Stromal cell of bone marrow (primary cell): ENCODE results near the gene C19orf12.

Experiments used
- DNase-seq: peaks from one replicate; pipeline ENCODE4 v3.0.0-alpha.2; 2012; ENCODE audit warnings: low read depth

C19orf12 gene

GRCh38 chr19:29662604-29663404, 52.3 kb downstream of the C19orf12 start:
- peak; percentile 96 for DNase-seq

- DNase-seq, result no peak
These were observed 52.8 kb downstream of the C19orf12 start for GRCh38 chr19:29662278-29662603.

GRCh38 chr19:29660835-29661234, 54.2 kb downstream of the C19orf12 start:
- DNase-seq, result no peak

- peak; percentile 53 for DNase-seq
These were observed 56.7 kb downstream of the C19orf12 start for GRCh38 chr19:29658221-29658991.

- DNase-seq, result no peak
These were observed 59.3 kb downstream of the C19orf12 start for GRCh38 chr19:29655648-29656335.

GRCh38 chr19:29653398-29653797, 61.7 kb downstream of the C19orf12 start:
- no peak for DNase-seq

- DNase-seq, result no peak
These were observed 63.3 kb downstream of the C19orf12 start for GRCh38 chr19:29651622-29652394.

- DNase-seq, result no peak
These were observed 64.2 kb downstream of the C19orf12 start for GRCh38 chr19:29650772-29651387.
